DND-41 (cell line): ENCODE measurements around the gene PLEKHA7.

Experiments
- CTCF ChIP-seq: IDR thresholded peaks from 2 replicates; pipeline ENCODE4 v1.5.1; 2012; ENCODE audit warnings: borderline replicate concordance, low read length, moderate library complexity, mild to moderate bottlenecking; ENCODE audit not compliant: poor library complexity, severe bottlenecking; ENCODE audit errors: extremely low read depth
- EZH2 ChIP-seq: IDR thresholded peaks from 3 replicates; pipeline ENCODE4 v1.6.1; 2012; ENCODE audit warnings: borderline replicate concordance, low read depth, mild to moderate bottlenecking, moderate library complexity, low read length, inconsistent platforms; ENCODE audit not compliant: severe bottlenecking

- TF ChIP-seq CTCF: no peak
- TF ChIP-seq EZH2: no peak
These were observed 8.6 kb downstream of the PLEKHA7 start for GRCh38 chr11:17005646-17006045.
